GM18505 (cell line): Measurements from ENCODE around the gene SCLY.
A peak's percentile ranks its signal among the peaks of the same experiment; 100 is the strongest.

Experiments
- ATAC-seq: cut with Tn5 transposase; IDR thresholded peaks from one replicate; pipeline ENCODE4 v1.9.1; 2021; ENCODE audit not compliant: unreplicated experiment
- POLR2A ChIP-seq: IDR thresholded peaks from 4 replicates; pipeline ENCODE4 v1.6.1; 2011; ENCODE audit warnings: borderline replicate concordance; ENCODE audit not compliant: insufficient read depth, insufficient read length; ENCODE audit errors: extremely low read depth

The SCLY gene, protein sequence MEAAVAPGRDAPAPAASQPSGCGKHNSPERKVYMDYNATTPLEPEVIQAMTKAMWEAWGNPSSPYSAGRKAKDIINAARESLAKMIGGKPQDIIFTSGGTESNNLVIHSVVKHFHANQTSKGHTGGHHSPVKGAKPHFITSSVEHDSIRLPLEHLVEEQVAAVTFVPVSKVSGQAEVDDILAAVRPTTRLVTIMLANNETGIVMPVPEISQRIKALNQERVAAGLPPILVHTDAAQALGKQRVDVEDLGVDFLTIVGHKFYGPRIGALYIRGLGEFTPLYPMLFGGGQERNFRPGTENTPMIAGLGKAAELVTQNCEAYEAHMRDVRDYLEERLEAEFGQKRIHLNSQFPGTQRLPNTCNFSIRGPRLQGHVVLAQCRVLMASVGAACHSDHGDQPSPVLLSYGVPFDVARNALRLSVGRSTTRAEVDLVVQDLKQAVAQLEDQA

GRCh38 chr2:238060542-238061314 lies at the start of gene SCLY:
TSS of gene SCLY (plus strand) at chr2:238061001. CDS start at chr2:238061055, 54 bp downstream.
- peak; percentile 94 for ATAC-seq
- peak; percentile 92 for TF ChIP-seq POLR2A

GRCh38 chr2:238013806-238014205 lies 47.0 kb upstream of the SCLY start:
- TF ChIP-seq POLR2A = no peak
- no peak for ATAC-seq

GRCh38 chr2:238015705-238016104 lies 45.1 kb upstream of the SCLY start:
- no peak for ATAC-seq
- no peak for TF ChIP-seq POLR2A

- TF ChIP-seq POLR2A = no peak
- ATAC-seq = no peak
These were observed 44.3 kb upstream of the SCLY start for GRCh38 chr2:238016526-238016925.

DNA sequence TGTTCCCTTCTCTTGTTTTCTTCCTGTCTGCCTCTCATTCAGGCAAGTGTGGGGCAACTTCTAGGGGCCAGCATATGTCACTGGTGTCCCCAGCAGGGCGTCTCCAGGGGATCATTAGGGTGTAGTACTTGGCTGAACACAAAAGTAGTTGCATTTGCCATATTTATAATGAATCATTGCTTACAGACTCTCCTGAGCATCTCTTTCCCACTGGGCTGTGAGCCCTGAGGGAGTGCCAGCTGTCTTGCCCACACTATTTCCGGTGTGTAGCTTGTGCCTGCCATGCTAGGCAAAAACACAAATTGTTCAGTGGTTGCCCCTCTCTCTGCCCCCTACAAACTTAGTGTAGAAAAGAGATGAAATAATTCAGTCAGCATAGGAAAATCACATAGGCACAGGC lies 40.8 kb upstream of the SCLY start:
- ATAC-seq = no peak
- no peak for TF ChIP-seq POLR2A

GRCh38 chr2:238020816-238021215 lies 40.0 kb upstream of the SCLY start:
- no peak for TF ChIP-seq POLR2A
- ATAC-seq = no peak

GRCh38 chr2:238021327-238021726 lies 39.5 kb upstream of the SCLY start:
- TF ChIP-seq POLR2A = no peak
- no peak for ATAC-seq

DNA sequence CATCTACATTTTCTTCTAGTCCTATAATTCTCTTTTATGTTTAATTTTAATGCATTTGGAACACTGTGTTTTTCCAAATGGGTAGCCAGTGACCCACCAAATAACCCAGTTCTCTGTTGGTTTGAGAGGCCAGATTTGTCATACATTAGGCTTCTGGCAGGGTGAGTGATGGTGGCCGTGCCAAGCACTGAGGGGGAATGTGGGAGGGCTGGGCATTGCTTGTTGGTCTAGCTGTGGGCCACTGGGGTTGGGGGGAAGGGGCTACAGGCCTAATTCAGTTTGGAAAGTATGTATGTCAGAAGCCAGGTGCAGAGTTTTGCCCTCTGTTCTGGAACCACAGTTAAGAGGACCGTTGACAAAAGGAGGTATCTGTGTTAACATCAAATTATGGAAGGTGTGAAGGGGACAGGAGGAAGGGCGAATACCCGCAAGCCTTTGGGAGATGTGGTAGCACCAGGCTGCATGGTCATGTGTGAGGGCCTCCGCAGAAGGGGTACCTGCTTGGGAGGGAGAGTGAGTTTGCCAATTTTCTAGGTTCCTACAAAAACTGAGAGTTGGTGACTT lies 38.1 kb upstream of the SCLY start:
- TF ChIP-seq POLR2A = no peak
- ATAC-seq = no peak

- TF ChIP-seq POLR2A = no peak
- no peak for ATAC-seq
These were observed 37.2 kb upstream of the SCLY start for GRCh38 chr2:238023608-238024007.

- no peak for ATAC-seq
- no peak for TF ChIP-seq POLR2A
These were observed 35.8 kb upstream of the SCLY start for GRCh38 chr2:238024986-238025385.

DNA sequence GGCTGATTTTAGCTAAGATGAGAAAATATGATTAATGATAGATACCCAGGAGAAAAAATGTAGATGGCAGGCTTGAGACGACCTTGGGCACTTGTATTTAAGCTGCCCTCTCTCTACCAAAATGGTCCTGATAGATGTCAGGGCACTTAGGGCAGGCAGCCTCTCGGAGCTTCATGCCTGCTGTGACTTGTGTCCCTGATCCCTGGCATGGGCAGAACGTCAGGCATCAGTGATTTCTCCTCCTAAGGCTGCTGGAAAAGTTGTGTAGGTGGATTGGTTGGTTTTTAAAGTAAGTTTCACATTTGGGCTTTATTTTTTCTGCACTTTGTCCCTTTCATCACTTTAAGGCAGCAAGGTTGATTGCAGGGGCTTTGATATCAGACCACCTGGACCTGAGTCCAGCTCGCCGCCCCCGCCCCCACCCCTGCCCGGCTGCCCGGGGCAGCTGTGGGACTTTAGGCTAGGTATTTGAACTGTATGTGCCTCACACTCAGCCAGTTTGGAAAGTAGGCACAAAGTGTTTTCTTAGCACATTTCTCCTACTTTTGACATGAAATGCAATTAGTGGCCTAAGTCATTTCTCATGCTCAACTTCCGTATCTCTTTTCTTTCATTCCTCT lies 35.0 kb upstream of the SCLY start:
- no peak for TF ChIP-seq POLR2A
- ATAC-seq = no peak

GRCh38 chr2:238027058-238027457 lies 33.7 kb upstream of the SCLY start:
- TF ChIP-seq POLR2A = no peak
- ATAC-seq = no peak

- no peak for ATAC-seq
- no peak for TF ChIP-seq POLR2A
These were observed 33.0 kb upstream of the SCLY start for GRCh38 chr2:238027591-238028415.

DNA sequence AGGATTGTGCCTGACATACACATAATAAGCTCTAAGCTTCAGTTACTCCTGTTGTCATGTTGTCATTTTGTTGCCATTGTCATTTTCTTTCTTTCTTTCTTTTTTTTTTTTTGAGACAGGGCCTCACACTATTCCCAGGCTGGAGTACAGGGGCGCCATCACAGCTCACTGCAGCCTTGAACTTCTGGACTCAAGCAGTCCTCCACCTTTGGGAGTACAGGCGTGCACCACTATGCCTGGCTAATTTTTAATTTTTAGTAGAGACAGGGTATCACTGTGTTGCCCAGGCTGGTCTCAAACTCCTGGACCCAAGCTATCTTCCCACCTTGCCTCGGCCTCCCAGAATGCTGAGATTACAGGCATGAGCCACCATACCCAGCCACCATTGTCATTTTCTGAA lies 30.9 kb upstream of the SCLY start:
- no peak for TF ChIP-seq POLR2A
- no peak for ATAC-seq
